ENCODE results near the gene SDCCAG8. TPM values are rescaled to one million over a fixed set of nuclear protein-coding genes. Genes with fewer than 3 reads are reported as not detected.

The SDCCAG8 gene
- total and polyA plus RNA-seq, 2 of the 8 experiments (the other 6 are each of a cell fraction or from before 2014, with no cell fraction given) = 15.6 to 21.0 TPM

DNA sequence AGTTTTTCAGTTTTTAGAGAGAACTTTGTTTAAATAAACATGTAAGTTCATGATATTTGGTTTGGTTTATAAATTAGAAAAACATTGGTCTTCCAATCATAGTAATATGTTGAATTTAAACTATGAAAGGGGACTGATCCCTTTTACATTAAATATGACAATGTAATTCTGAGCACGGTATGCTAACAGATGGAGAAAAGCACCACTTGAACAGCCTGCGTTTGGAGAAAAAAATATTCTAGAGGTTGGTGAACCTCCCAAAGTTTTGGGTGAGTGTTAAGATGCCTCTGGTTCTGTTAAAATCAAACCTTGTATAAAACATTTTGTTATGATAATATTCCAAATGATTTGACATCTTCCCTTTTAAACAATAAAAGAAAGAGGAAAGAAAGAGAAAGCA lies 123.9 kb downstream of the SDCCAG8 start:
- no peaks in the 10 kb centered on the region for H3K9me3 ChIP-seq (ENCODE audit: insufficient read depth in 2 of 2, low read depth in 1 of 2, low read length in 1 of 2)
- no peak overlapping the region for H2AFZ ChIP-seq (ENCODE audit: low read length)
- no peak overlapping the region for H2BK20ac ChIP-seq (ENCODE audit: low read length)
- H3K79me1 ChIP-seq (ENCODE audit: low read depth, low read length) = no peaks in the 10 kb centered on the region
- no peak for DNase-seq (ENCODE audit: low read depth in 1 of 2, low spot score in 2 of 2)
- no peak overlapping the region for H2BK5ac ChIP-seq (ENCODE audit: low read depth, low read length)
- H2BK15ac ChIP-seq (ENCODE audit: low read length) = no peak overlapping the region
- H3K14ac ChIP-seq (ENCODE audit: insufficient read length) = no peak overlapping the region
- no peaks in the 10 kb centered on the region for H3K27me3 ChIP-seq (replicated peaks in 1 of 4; ENCODE audit: control insufficient read depth in 3 of 4, extremely low read depth in 1 of 4, insufficient read depth in 3 of 4, low read length in 3 of 4)
- no peak overlapping the region for H3K27ac ChIP-seq (ENCODE audit: low read depth, low read length)
- H3K9ac ChIP-seq (replicated peaks in 1 of 4; ENCODE audit: extremely low read depth in 1 of 4, low read depth in 3 of 4, low read length in 3 of 4) = no peak overlapping the region
- no peak overlapping the region for H3K4me3 ChIP-seq (ENCODE audit: extremely low read depth in 1 of 4, insufficient read depth in 2 of 4, low read depth in 3 of 4, low read length in 4 of 4)
- no peak overlapping the region for H4K8ac ChIP-seq (ENCODE audit: extremely low read depth, insufficient read depth, low read length)
- no peak for FAIRE-seq
- ChIA-PET CTCF (ENCODE audit: partially characterized antibody) (no interaction called here), POLR2A (ENCODE audit: partially characterized antibody) (no interaction called here)
- no peak overlapping the region for H2BK12ac ChIP-seq (ENCODE audit: low read depth, low read length)
- H3K23ac ChIP-seq (ENCODE audit: insufficient read length) = no peak overlapping the region
- H3K4me2 ChIP-seq (ENCODE audit: insufficient read depth in 1 of 2, low read depth in 2 of 2, low read length in 2 of 2) = no peak overlapping the region
- no peaks in the 10 kb centered on the region for H3K36me3 ChIP-seq (ENCODE audit: control insufficient read depth in 2 of 4, insufficient read depth in 4 of 4, low read length in 3 of 4)
- H3K4ac ChIP-seq (replicated peaks; ENCODE audit: insufficient read length, low read depth, low read length) = no peak overlapping the region
- WGBS, 2 experiments (ENCODE audit: extremely low coverage in 1 of 2, insufficient coverage in 1 of 2, insufficient read length in 1 of 2, insufficient replicate concordance in 2 of 2, low coverage in 1 of 2, low lambda C conversion rate in 2 of 2, missing lambda C conversion rate in 1 of 2) = 93% methylated on average over 2 of the region's 2 CpGs; no CpG with 5 or more reads in 1 of the 2 experiments
- H3K56ac ChIP-seq (replicated peaks; ENCODE audit: insufficient read length, low read depth, low read length) = no peak overlapping the region
- H4K20me1 ChIP-seq (replicated peaks in 1 of 2; ENCODE audit: control insufficient read depth in 1 of 2, insufficient read depth in 2 of 2, low read length in 2 of 2) = no peaks in the 10 kb centered on the region
- H2BK120ac ChIP-seq (replicated peaks; ENCODE audit: low read depth, low read length) = no peak overlapping the region
- H3K23me2 ChIP-seq (ENCODE audit: low read depth, low read length) = no peaks in the 10 kb centered on the region
- no peaks in the 10 kb centered on the region for H3K79me2 ChIP-seq (ENCODE audit: control insufficient read depth in 1 of 2, insufficient read depth in 2 of 2, low read length in 2 of 2)
- no peak overlapping the region for H4K5ac ChIP-seq (ENCODE audit: insufficient read length, low read depth, low read length)
- 0 out of 7 replicates have a peak, but pooled peaks cover 0 to 1% (median 0%) of the 10 kb centered on the region in 4 experiments for H3K4me1 ChIP-seq (replicated peaks in 1 of 4; ENCODE audit: control insufficient read depth in 3 of 4, insufficient read depth in 4 of 4, low read length in 3 of 4)
- no peak overlapping the region for H3K18ac ChIP-seq (ENCODE audit: extremely low read depth, low read length)
- H4K91ac ChIP-seq (replicated peaks; ENCODE audit: insufficient read length, low read length) = no peak overlapping the region
- H2AK5ac ChIP-seq (ENCODE audit: low read depth, low read length) = no peak overlapping the region
- TF ChIP-seq NANOG (IDR thresholded peaks at IDR 0.05; ENCODE audit: insufficient read depth, low read depth, low read length, poor library complexity, severe bottlenecking) (no peak), KDM5A (IDR thresholded peaks at IDR 0.05; ENCODE audit: low read length) (no peak), RBBP5 (IDR thresholded peaks at IDR 0.05; ENCODE audit: borderline replicate concordance, low read depth, low read length) (no peak), CHD2 (IDR thresholded peaks at IDR 0.05; ENCODE audit: low read length) (no peak), PHF8 (conservative IDR thresholded peaks at IDR 0.05; ENCODE audit: low read depth, low read length) (no peak), RAD21 (IDR thresholded peaks at IDR 0.05 in 1 of 2, conservative IDR thresholded peaks at IDR 0.05 in 1 of 2; ENCODE audit: low read depth in 2 of 2, low read length in 2 of 2) (no peak), SP2 (IDR thresholded peaks at IDR 0.05; ENCODE audit: low read length) (no peak), POLR2AphosphoS5 (IDR thresholded peaks at IDR 0.05; ENCODE audit: low read depth, low read length) (no peak), TCF12 (IDR thresholded peaks at IDR 0.05; ENCODE audit: low read depth, low read length) (no peak), GABPA (IDR thresholded peaks at IDR 0.05; ENCODE audit: borderline replicate concordance, insufficient read depth, low read length) (no peak), TBP (IDR thresholded peaks at IDR 0.05; ENCODE audit: low read depth, low read length) (no peak), SP4 (IDR thresholded peaks at IDR 0.05; ENCODE audit: low read length) (no peak)
- TF ChIP-seq, protein P1, sequence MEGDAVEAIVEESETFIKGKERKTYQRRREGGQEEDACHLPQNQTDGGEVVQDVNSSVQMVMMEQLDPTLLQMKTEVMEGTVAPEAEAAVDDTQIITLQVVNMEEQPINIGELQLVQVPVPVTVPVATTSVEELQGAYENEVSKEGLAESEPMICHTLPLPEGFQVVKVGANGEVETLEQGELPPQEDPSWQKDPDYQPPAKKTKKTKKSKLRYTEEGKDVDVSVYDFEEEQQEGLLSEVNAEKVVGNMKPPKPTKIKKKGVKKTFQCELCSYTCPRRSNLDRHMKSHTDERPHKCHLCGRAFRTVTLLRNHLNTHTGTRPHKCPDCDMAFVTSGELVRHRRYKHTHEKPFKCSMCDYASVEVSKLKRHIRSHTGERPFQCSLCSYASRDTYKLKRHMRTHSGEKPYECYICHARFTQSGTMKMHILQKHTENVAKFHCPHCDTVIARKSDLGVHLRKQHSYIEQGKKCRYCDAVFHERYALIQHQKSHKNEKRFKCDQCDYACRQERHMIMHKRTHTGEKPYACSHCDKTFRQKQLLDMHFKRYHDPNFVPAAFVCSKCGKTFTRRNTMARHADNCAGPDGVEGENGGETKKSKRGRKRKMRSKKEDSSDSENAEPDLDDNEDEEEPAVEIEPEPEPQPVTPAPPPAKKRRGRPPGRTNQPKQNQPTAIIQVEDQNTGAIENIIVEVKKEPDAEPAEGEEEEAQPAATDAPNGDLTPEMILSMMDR (IDR thresholded peaks at IDR 0.05; ENCODE audit: control extremely low read depth in 1 of 3, insufficient read depth in 1 of 3, low read depth in 1 of 3, low read length in 3 of 3) = no peak

Measured in H1 (cell line).